Measurements from ENCODE around the gene CTTNBP2NL.

Gene CTTNBP2NL

GRCh38 chr1:112496290-112496689 lies 100.3 kb downstream of the CTTNBP2NL start:
- WGBS = 94% methylated on average over 5 of the region's 5 CpGs
- no peak overlapping the region for H2BK12ac ChIP-seq (ENCODE audit: low read length in 2 of 2)
- no peak overlapping the region for H3K14ac ChIP-seq (ENCODE audit: low read length in 2 of 2)

GRCh38 chr1:112501810-112502641 lies 106.0 kb downstream of the CTTNBP2NL start:
- Histone ChIP-seq H2AFZ (ENCODE audit: low read depth, low read length) (peak overlapping the region; percentile 54), H3K36me3 (ENCODE audit: control insufficient read depth in 1 of 2, insufficient read depth in 2 of 2, low read depth in 1 of 2, low read length in 2 of 2) (no peaks in the 10 kb centered on the region), H3K14ac (ENCODE audit: low read length in 2 of 2) (no peak overlapping the region), H2BK15ac (ENCODE audit: low read depth, poor library complexity, severe bottlenecking) (no peak overlapping the region), H4K8ac (ENCODE audit: low read length) (no peak overlapping the region), H3K9me3 (ENCODE audit: control insufficient read depth, low read length) (no peaks in the 10 kb centered on the region), H3K18ac (ENCODE audit: low read depth in 1 of 2, low read length in 2 of 2) (peak overlapping the region; percentile 14 to 48), H3K27ac (ENCODE audit: low read length, poor library complexity, severe bottlenecking) (peak overlapping the region; percentile 45), H3K4ac (ENCODE audit: low read depth in 1 of 2, low read length in 2 of 2) (peak overlapping the region in 1 of 2 experiments; percentile 65), H3K79me1 (replicated peaks; ENCODE audit: low read length, poor library complexity, severe bottlenecking) (no peaks in the 10 kb centered on the region), H3K23ac (ENCODE audit: low read length in 2 of 2) (peak overlapping the region in 1 of 2 experiments; percentile 90), H2BK12ac (ENCODE audit: low read length in 2 of 2) (peak overlapping the region in 1 of 2 experiments; percentile 64), H3K4me2 (ENCODE audit: low read length, poor library complexity, severe bottlenecking) (peak overlapping the region; percentile 94), H2BK5ac (ENCODE audit: low read depth, low read length, poor library complexity, severe bottlenecking) (peak overlapping the region; percentile 32), H2BK120ac (ENCODE audit: low read depth, low read length) (peak overlapping the region; percentile 7), H4K91ac (ENCODE audit: low read length) (no peak overlapping the region), H2AK5ac (ENCODE audit: low read length, severe bottlenecking) (peak overlapping the region; percentile 1), H3K27me3 (ENCODE audit: control insufficient read depth in 1 of 2, insufficient read depth in 1 of 2, low read length in 2 of 2) (peaks cover 0 to 28% of the 10 kb centered on the region in 2 experiments), H3K9ac (ENCODE audit: low read length) (peak overlapping the region; percentile 63), H3K4me1 (ENCODE audit: control insufficient read depth, insufficient read depth, low read depth, low read length) (peaks cover 15% of the 10 kb centered on the region), H3K4me3 (ENCODE audit: insufficient read depth in 1 of 2, low read depth in 1 of 2, low read length in 2 of 2) (peak overlapping the region; percentile 43 to 77)
- WGBS = 3% methylated on average over 59 of the region's 65 CpGs
- peak; percentile 77 for DNase-seq

More at GRCh38 chr1:112496290-112496689, 100.3 kb downstream of the CTTNBP2NL start:
- H2AK5ac ChIP-seq (ENCODE audit: low read length, severe bottlenecking) = no peak overlapping the region
- no peak overlapping the region for H3K4me3 ChIP-seq (ENCODE audit: insufficient read depth in 1 of 2, low read depth in 1 of 2, low read length in 2 of 2)
- no peak overlapping the region for H2BK120ac ChIP-seq (ENCODE audit: low read depth, low read length)
- H3K4ac ChIP-seq (ENCODE audit: low read depth in 1 of 2, low read length in 2 of 2) = no peak overlapping the region
- H3K18ac ChIP-seq (ENCODE audit: low read depth in 1 of 2, low read length in 2 of 2) = no peak overlapping the region
- no peak overlapping the region for H3K23ac ChIP-seq (ENCODE audit: low read length in 2 of 2)
- no peak overlapping the region for H3K9ac ChIP-seq (ENCODE audit: low read length)
- no peak overlapping the region for H2AFZ ChIP-seq (ENCODE audit: low read depth, low read length)
- H4K91ac ChIP-seq (ENCODE audit: low read length) = no peak overlapping the region
- H2BK15ac ChIP-seq (ENCODE audit: low read depth, poor library complexity, severe bottlenecking) = no peak overlapping the region
- H3K27me3 ChIP-seq (ENCODE audit: control insufficient read depth in 1 of 2, insufficient read depth in 1 of 2, low read length in 2 of 2) = no peaks in the 10 kb centered on the region
- no peaks in the 10 kb centered on the region for H3K36me3 ChIP-seq (ENCODE audit: control insufficient read depth in 1 of 2, insufficient read depth in 2 of 2, low read depth in 1 of 2, low read length in 2 of 2)
- no peaks in the 10 kb centered on the region for H3K4me1 ChIP-seq (ENCODE audit: control insufficient read depth, insufficient read depth, low read depth, low read length)
- H3K79me1 ChIP-seq (replicated peaks; ENCODE audit: low read length, poor library complexity, severe bottlenecking) = no peaks in the 10 kb centered on the region
- DNase-seq = no peak
- no peak overlapping the region for H4K8ac ChIP-seq (ENCODE audit: low read length)
- H3K9me3 ChIP-seq (ENCODE audit: control insufficient read depth, low read length) = no peaks in the 10 kb centered on the region
- no peak overlapping the region for H3K4me2 ChIP-seq (ENCODE audit: low read length, poor library complexity, severe bottlenecking)
- no peak overlapping the region for H2BK5ac ChIP-seq (ENCODE audit: low read depth, low read length, poor library complexity, severe bottlenecking)
- H3K27ac ChIP-seq (ENCODE audit: low read length, poor library complexity, severe bottlenecking) = no peak overlapping the region

- no peak for DNase-seq
- Histone ChIP-seq H3K18ac (ENCODE audit: low read depth in 1 of 2, low read length in 2 of 2) (peak overlapping the region in 1 of 2 experiments; percentile 41), H3K23ac (ENCODE audit: low read length in 2 of 2) (peak overlapping the region in 1 of 2 experiments; percentile 42), H2AK5ac (ENCODE audit: low read length, severe bottlenecking) (peak overlapping the region; percentile 30), H3K27ac (ENCODE audit: low read length, poor library complexity, severe bottlenecking) (no peak overlapping the region), H3K4me1 (ENCODE audit: control insufficient read depth, insufficient read depth, low read depth, low read length) (peaks cover 18% of the 10 kb centered on the region), H3K4ac (ENCODE audit: low read depth in 1 of 2, low read length in 2 of 2) (peak overlapping the region in 1 of 2 experiments; percentile 26), H3K79me1 (replicated peaks; ENCODE audit: low read length, poor library complexity, severe bottlenecking) (no peaks in the 10 kb centered on the region), H2BK15ac (ENCODE audit: low read depth, poor library complexity, severe bottlenecking) (no peak overlapping the region), H3K4me2 (ENCODE audit: low read length, poor library complexity, severe bottlenecking) (no peak overlapping the region), H2BK5ac (ENCODE audit: low read depth, low read length, poor library complexity, severe bottlenecking) (no peak overlapping the region), H2AFZ (ENCODE audit: low read depth, low read length) (no peak overlapping the region), H3K9ac (ENCODE audit: low read length) (no peak overlapping the region), H2BK120ac (ENCODE audit: low read depth, low read length) (no peak overlapping the region), H2BK12ac (ENCODE audit: low read length in 2 of 2) (no peak overlapping the region), H3K14ac (ENCODE audit: low read length in 2 of 2) (no peak overlapping the region), H3K9me3 (ENCODE audit: control insufficient read depth, low read length) (no peaks in the 10 kb centered on the region), H4K8ac (ENCODE audit: low read length) (no peak overlapping the region), H3K4me3 (ENCODE audit: insufficient read depth in 1 of 2, low read depth in 1 of 2, low read length in 2 of 2) (peak overlapping the region in 1 of 2 experiments; percentile 77), H4K91ac (ENCODE audit: low read length) (no peak overlapping the region), H3K27me3 (ENCODE audit: control insufficient read depth in 1 of 2, insufficient read depth in 1 of 2, low read length in 2 of 2) (peaks cover 0 to 36% of the 10 kb centered on the region in 2 experiments), H3K36me3 (ENCODE audit: control insufficient read depth in 1 of 2, insufficient read depth in 2 of 2, low read depth in 1 of 2, low read length in 2 of 2) (no peaks in the 10 kb centered on the region)
- 75% methylated on average over 1 of the region's 2 CpGs for WGBS
Observed at GRCh38 chr1:112502826-112503225, 106.8 kb downstream of the CTTNBP2NL start.

- Histone ChIP-seq H3K79me1 (replicated peaks; ENCODE audit: low read length, poor library complexity, severe bottlenecking) (peaks cover 3% of the 10 kb centered on the region), H3K14ac (ENCODE audit: low read length in 2 of 2) (no peak overlapping the region), H2BK12ac (ENCODE audit: low read length in 2 of 2) (no peak overlapping the region), H3K23ac (ENCODE audit: low read length in 2 of 2) (no peak overlapping the region), H2AFZ (ENCODE audit: low read depth, low read length) (no peak overlapping the region), H2BK5ac (ENCODE audit: low read depth, low read length, poor library complexity, severe bottlenecking) (no peak overlapping the region), H4K8ac (ENCODE audit: low read length) (no peak overlapping the region), H4K91ac (ENCODE audit: low read length) (peak overlapping the region; percentile 2), H3K9me3 (ENCODE audit: control insufficient read depth, low read length) (no peaks in the 10 kb centered on the region), H3K18ac (ENCODE audit: low read depth in 1 of 2, low read length in 2 of 2) (no peak overlapping the region), H3K4ac (ENCODE audit: low read depth in 1 of 2, low read length in 2 of 2) (no peak overlapping the region), H3K27me3 (ENCODE audit: control insufficient read depth in 1 of 2, insufficient read depth in 1 of 2, low read length in 2 of 2) (peaks cover 0 to 49% of the 10 kb centered on the region in 2 experiments), H2BK120ac (ENCODE audit: low read depth, low read length) (no peak overlapping the region), H2BK15ac (ENCODE audit: low read depth, poor library complexity, severe bottlenecking) (no peak overlapping the region), H3K36me3 (ENCODE audit: control insufficient read depth in 1 of 2, insufficient read depth in 2 of 2, low read depth in 1 of 2, low read length in 2 of 2) (no peaks in the 10 kb centered on the region), H3K4me2 (ENCODE audit: low read length, poor library complexity, severe bottlenecking) (no peak overlapping the region), H2AK5ac (ENCODE audit: low read length, severe bottlenecking) (no peak overlapping the region), H3K27ac (ENCODE audit: low read length, poor library complexity, severe bottlenecking) (no peak overlapping the region), H3K4me1 (ENCODE audit: control insufficient read depth, insufficient read depth, low read depth, low read length) (peaks cover 28% of the 10 kb centered on the region), H3K9ac (ENCODE audit: low read length) (no peak overlapping the region), H3K4me3 (ENCODE audit: insufficient read depth in 1 of 2, low read depth in 1 of 2, low read length in 2 of 2) (no peak overlapping the region)
- WGBS = 78% methylated on average over 9 of the region's 11 CpGs
- no peak for DNase-seq
Observed at GRCh38 chr1:112504001-112504660, 108.1 kb downstream of the CTTNBP2NL start.

Measured in mesenchymal stem cell (in vitro differentiated cells and primary cell).